HT1080 (cell line): ENCODE measurements around the gene CHIT1. TPM values are rescaled to one million over a fixed set of nuclear protein-coding genes. Genes with fewer than 3 reads are reported as not detected.

Source experiments
- DNase-seq: peaks from one replicate; pipeline ENCODE4 v3.0.0-alpha.2; 2015; ENCODE audit warnings: low read depth
- total RNA-seq: library from RNA; depleted of rRNA; stranded (reverse); fragments of >200 nt; shearing (Covaris generic); gene quantifications from 2 replicates; pipeline ENCODE4 v1.2.3, GENCODE V29; 2014

Gene CHIT1
- total RNA-seq, 1 experiment from 2014 or later, result not detected

GRCh38 chr1:203189951-203190352 lies 39.5 kb downstream of the CHIT1 start:
- no peak for DNase-seq

DNA sequence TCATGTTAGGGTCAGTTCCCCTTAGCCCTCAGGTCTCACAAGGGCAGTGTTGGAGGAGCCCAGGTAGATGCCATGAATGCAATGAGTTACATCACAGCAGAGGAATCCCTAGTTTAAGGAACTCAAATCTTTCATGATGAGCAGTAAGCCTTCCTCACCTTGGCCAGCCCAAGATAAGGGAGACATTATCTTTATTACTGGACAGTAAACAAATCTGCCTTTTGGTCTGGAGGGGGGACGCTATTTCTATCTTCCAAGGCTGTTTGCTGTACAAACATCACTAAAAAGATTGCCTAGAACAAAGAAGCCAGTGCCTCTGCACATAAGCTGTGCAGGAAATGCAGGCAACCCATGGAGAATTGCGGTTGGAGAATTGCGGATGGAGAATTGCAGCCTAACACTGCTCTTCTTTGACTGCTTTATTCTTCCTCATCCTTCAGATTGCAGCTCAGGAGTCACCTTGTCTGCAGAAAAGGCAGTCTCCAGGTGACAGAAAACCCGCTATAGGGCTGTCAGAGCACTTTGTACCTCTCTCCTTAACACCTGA lies 40.7 kb downstream of the CHIT1 start:
- no peak for DNase-seq

DNA sequence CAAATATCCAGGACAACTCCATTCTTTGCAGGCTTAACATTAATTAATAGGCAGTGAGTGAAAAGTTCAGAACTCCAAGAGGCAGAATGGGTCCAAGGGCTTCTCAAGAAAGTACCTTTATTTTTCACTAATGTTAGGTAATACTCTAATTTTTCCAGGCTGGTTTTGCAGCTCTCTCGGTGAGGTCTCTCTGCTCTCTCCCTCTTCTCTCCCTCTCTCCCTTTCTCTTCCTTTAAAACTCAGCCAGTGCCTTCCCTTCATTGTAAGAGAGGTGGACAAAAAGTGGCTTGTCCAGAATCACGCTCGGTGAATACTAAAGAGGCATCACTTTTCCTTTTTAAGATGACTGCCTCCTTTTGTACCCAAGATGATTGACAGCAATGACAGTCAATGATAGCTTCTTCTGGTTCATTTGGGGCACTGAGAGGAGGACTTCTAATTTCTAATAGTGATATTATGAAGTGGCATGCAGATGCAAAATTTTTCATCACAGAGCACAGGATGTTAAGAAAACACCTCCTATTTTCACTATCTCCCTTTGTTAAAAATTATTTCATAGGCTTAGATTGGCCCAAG lies 41.7 kb downstream of the CHIT1 start:
- no peak for DNase-seq

GRCh38 chr1:203187304-203187685 lies 42.2 kb downstream of the CHIT1 start:
- DNase-seq, result no peak

- peak; percentile 82 for DNase-seq
Measured at GRCh38 chr1:203186446-203187303, 42.8 kb downstream of the CHIT1 start, which contains the start of gene CHI3L1. CHI3L1 (minus strand) TSS chr1:203186704; CDS start chr1:203186623, 81 bp downstream.

- DNase-seq, result no peak
Measured at GRCh38 chr1:203186091-203186445, 43.4 kb downstream of the CHIT1 start.

GRCh38 chr1:203185585-203185984 lies 43.9 kb downstream of the CHIT1 start:
- DNase-seq, result no peak

- no peak for DNase-seq
Measured at GRCh38 chr1:203185061-203185461, 44.4 kb downstream of the CHIT1 start.

DNA sequence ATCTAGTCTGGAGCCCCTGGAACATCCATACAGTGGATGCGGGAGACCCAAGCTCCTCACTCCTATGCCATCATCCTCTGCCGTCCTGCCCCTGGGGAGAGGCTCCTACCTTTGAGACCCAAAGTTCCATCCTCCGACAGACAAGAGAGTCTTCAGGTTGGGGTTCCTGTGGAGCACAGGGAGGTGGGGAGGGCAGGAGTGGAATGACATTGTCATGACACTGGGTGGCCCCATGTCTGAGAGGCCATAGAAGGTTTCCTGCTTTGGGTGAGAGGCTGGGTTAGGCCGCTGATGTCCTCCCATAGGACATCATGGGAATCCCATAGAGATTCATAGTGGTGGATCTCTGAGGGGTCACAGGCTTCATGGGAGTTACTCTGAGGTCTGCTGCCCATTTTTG lies 45.0 kb downstream of the CHIT1 start:
- no peak for DNase-seq

DNA sequence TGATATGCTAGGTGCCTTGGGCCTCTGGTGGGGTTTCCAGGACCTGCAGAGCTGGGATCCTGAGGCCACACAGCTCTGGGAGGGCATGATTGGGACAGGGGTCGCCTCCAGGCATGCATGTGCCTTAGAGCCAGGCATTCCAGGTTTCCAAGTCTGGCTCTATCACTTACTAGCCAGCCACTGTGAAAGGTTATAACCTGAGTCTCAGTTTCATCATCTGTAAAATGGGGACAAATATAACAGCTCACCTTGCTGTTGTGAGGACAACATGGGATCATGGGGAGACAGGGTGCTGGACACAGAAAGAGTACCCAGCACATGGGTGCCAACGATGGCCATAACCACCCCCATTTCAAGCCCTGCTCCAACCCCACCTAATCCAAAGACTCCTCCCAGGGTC lies 45.6 kb downstream of the CHIT1 start:
- no peak for DNase-seq

GRCh38 chr1:203182387-203182953 lies 47.0 kb downstream of the CHIT1 start:
- no peak for DNase-seq

- no peak for DNase-seq
Measured at GRCh38 chr1:203181586-203182386, 47.7 kb downstream of the CHIT1 start.

GRCh38 chr1:203180611-203181330 lies 48.7 kb downstream of the CHIT1 start:
- no peak for DNase-seq

GRCh38 chr1:203179667-203180005 lies 49.8 kb downstream of the CHIT1 start:
- no peak for DNase-seq

DNA sequence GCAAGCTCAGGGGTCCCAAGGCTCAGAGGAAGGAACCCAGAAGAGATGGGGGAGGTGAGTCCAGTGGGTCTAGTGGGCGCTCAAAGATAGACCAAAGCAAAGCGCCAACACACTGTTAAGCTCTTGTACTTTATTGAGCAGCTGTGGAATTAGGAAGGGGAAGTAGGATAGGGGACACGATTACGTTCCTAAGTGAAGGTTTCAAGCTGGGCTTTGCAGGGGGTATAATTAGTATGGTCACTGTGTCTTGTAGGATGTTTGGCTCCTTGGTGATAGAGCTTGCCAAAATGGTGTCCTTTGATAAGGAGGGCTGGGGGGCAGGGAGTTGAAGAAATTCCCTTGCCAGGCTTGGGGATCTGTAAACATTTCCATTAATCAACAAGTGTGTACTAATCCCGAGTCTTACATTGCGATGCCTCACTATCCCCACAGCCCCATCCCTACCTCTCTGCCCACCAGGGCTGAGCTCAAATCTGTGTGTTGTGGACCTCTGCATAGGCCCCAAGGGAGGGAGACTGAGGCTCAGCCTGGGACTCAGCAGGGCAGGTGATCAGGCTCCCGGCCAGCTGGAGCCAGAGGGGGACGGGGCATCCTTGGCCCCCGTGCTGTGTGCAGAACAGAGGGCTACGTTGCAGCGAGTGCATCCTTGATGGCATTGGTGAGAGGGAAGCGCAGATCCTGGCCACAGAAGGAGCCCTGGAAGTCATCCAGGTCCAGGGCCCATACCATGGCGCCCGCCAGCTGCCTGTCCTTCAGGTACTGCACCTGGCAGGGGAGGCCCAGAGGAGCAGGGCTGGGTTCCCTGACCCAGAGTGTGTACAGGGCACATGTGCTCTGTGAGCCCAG lies 50.4 kb downstream of the CHIT1 start:
- no peak for DNase-seq

DNA sequence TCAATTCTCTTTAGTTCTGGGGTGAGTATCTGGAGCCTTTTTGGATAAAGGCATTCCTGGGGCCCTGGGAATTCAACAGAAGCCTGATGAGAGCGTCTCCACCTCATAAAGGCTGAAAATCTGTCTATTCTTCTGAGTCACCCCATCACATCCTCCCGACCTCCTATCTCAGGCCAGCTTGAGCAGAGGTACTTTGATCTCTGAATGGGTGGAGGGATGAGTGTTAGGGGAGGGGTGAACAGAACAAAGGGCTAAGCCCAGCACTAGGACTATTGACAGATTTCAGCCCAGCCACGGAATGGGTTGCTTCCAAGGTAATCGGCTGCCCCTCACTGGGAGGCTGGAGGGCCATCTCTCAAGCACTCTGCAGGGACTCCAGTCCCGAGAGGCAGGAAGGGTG lies 51.4 kb downstream of the CHIT1 start:
- DNase-seq, result peak; percentile 90

GRCh38 chr1:203177470-203178039 lies 51.9 kb downstream of the CHIT1 start:
- DNase-seq, result peak; percentile 86

GRCh38 chr1:203177036-203177405 lies 52.5 kb downstream of the CHIT1 start:
- no peak for DNase-seq

- DNase-seq, result no peak
Measured at GRCh38 chr1:203176273-203177035, 53.0 kb downstream of the CHIT1 start.
